HEK293 (cell line): ENCODE results near the gene DGKD.

ENCODE experiments used
- CTCF ChIA-PET: fragments of 350-600 bp; formaldehyde crosslinking; extraction: SDS; loops from one replicate; lab custom pipeline; 2021; ENCODE audit warnings: antibody characterized with exemption; lab: Yijun Ruan, JAX
- POLR2A ChIA-PET: fragments of 300-600 bp; formaldehyde crosslinking; extraction: SDS; loops from one replicate; lab custom pipeline; 2020; ENCODE audit warnings: antibody characterized with exemption, inconsistent platforms; lab: Yijun Ruan, JAX
- H3K27ac ChIP-seq: fragments of 200-500 bp; sonication (Bioruptor generic); 2 replicates; pipeline ENCODE4 v1.5.1; 2014; ENCODE audit warnings: low read depth, low read length, control low read depth, inconsistent platforms; ENCODE audit errors: extremely low read depth
- H3K36me3 ChIP-seq, 2 experiments: fragments of 200-500 bp in 1 of 2; sonication (Bioruptor generic) in 1 of 2; 1 replicate in 1 of 2; 2 replicates in 1 of 2; pipeline ENCODE4 v1.5.1; 2014 to 2017; ENCODE audit warnings: inconsistent platforms in 2 of 2, low read length in 2 of 2; ENCODE audit not compliant: control insufficient read depth in 2 of 2, insufficient read depth in 1 of 2
- H3K4me1 ChIP-seq: fragments of 200-500 bp; sonication (Bioruptor generic); 2 replicates; pipeline ENCODE4 v1.5.1; 2014; ENCODE audit warnings: mild to moderate bottlenecking, low read length, inconsistent platforms; ENCODE audit not compliant: control insufficient read depth, insufficient read depth
- H3K4me3 ChIP-seq: 2 replicates; pipeline ENCODE4 v1.5.1; 2011; ENCODE audit warnings: low read depth, mild to moderate bottlenecking, control low read depth, low read length, moderate library complexity
- H3K9me3 ChIP-seq: fragments of 200-500 bp; sonication (Bioruptor generic); 2 replicates; pipeline ENCODE4 v1.5.1; 2014; ENCODE audit warnings: low read depth, low read length, inconsistent platforms; ENCODE audit not compliant: control insufficient read depth, insufficient read depth
- GLIS2 ChIP-seq: fragments of 450-650 bp; formaldehyde crosslinking; IDR thresholded peaks from 2 replicates; pipeline ENCODE4 v1.5.1; 2016; ENCODE audit warnings: missing biosample characterization, missing genetic modification characterization
- KLF10 ChIP-seq: fragments of 450-650 bp; IDR thresholded peaks from 2 replicates; pipeline ENCODE4 v1.5.1; 2018; ENCODE audit warnings: missing biosample characterization, mild to moderate bottlenecking, missing genetic modification characterization
- PRDM1 ChIP-seq: fragments of 450-650 bp; formaldehyde crosslinking; IDR thresholded peaks from 2 replicates; pipeline ENCODE4; 2016; ENCODE audit warnings: missing biosample characterization, missing genetic modification characterization
- WT1 ChIP-seq: fragments of 450-650 bp; formaldehyde crosslinking; IDR thresholded peaks from 2 replicates; pipeline ENCODE4 v1.5.1; 2016; ENCODE audit warnings: missing biosample characterization, missing genetic modification characterization
- YY2 ChIP-seq: fragments of 450-650 bp; formaldehyde crosslinking; IDR thresholded peaks from 2 replicates; pipeline ENCODE4 v1.5.1; 2016; ENCODE audit warnings: missing biosample characterization, missing genetic modification characterization
- ZBTB1 ChIP-seq: fragments of 450-650 bp; formaldehyde crosslinking; IDR thresholded peaks from 2 replicates; pipeline ENCODE4 v1.5.1; 2016; ENCODE audit warnings: missing biosample characterization, missing genetic modification characterization
- ZFP41 ChIP-seq: fragments of 450-650 bp; formaldehyde crosslinking; IDR thresholded peaks from 2 replicates; pipeline ENCODE4 v1.5.1; 2016; ENCODE audit warnings: missing biosample characterization, missing genetic modification characterization, borderline replicate concordance
- ZNF324 ChIP-seq: fragments of 450-650 bp; formaldehyde crosslinking; IDR thresholded peaks from 2 replicates; pipeline ENCODE4 v1.5.1; 2016; ENCODE audit warnings: missing biosample characterization, missing genetic modification characterization
- ZNF37A ChIP-seq: fragments of 450-650 bp; IDR thresholded peaks from 2 replicates; pipeline ENCODE4 v1.5.1; 2018; ENCODE audit warnings: missing biosample characterization, missing genetic modification characterization
- ZNF394 ChIP-seq: fragments of 450-650 bp; formaldehyde crosslinking; IDR thresholded peaks from 2 replicates; pipeline ENCODE4 v1.5.1; 2016; ENCODE audit warnings: missing biosample characterization, missing genetic modification characterization, mild to moderate bottlenecking, moderate library complexity, borderline replicate concordance
- ZNF426 ChIP-seq: fragments of 450-650 bp; formaldehyde crosslinking; IDR thresholded peaks from 2 replicates; pipeline ENCODE4 v1.5.1; 2017; ENCODE audit warnings: missing biosample characterization, missing genetic modification characterization, mild to moderate bottlenecking, inconsistent platforms, moderate library complexity
- ZNF48 ChIP-seq: fragments of 450-650 bp; formaldehyde crosslinking; IDR thresholded peaks from 2 replicates; pipeline ENCODE4 v1.5.1; 2016; ENCODE audit warnings: missing biosample characterization, missing genetic modification characterization
- ZNF501 ChIP-seq: fragments of 450-650 bp; formaldehyde crosslinking; IDR thresholded peaks from 2 replicates; pipeline ENCODE4 v1.5.1; 2016; ENCODE audit warnings: missing biosample characterization, missing genetic modification characterization
- ZNF585B ChIP-seq: fragments of 450-650 bp; formaldehyde crosslinking; IDR thresholded peaks from 2 replicates; pipeline ENCODE4 v1.5.1; 2016; ENCODE audit warnings: missing biosample characterization, missing genetic modification characterization
- ZNF621 ChIP-seq: fragments of 450-650 bp; formaldehyde crosslinking; IDR thresholded peaks from 2 replicates; pipeline ENCODE4 v1.5.1; 2017; ENCODE audit warnings: missing biosample characterization, missing genetic modification characterization
- ZNF670 ChIP-seq: fragments of 450-650 bp; formaldehyde crosslinking; IDR thresholded peaks from 2 replicates; pipeline ENCODE4 v1.5.1; 2016; ENCODE audit warnings: missing biosample characterization, missing genetic modification characterization, low read depth
- ZNF768 ChIP-seq: fragments of 450-650 bp; formaldehyde crosslinking; IDR thresholded peaks from 2 replicates; pipeline ENCODE4 v1.5.1; 2018; ENCODE audit warnings: missing biosample characterization, mild to moderate bottlenecking, missing genetic modification characterization
- ZNF785 ChIP-seq: fragments of 450-650 bp; formaldehyde crosslinking; IDR thresholded peaks from 2 replicates; pipeline ENCODE4 v1.5.1; 2016; ENCODE audit warnings: missing biosample characterization, missing genetic modification characterization
- ZNF843 ChIP-seq: fragments of 450-650 bp; formaldehyde crosslinking; IDR thresholded peaks from 2 replicates; pipeline ENCODE4 v1.5.1; 2016; ENCODE audit warnings: missing biosample characterization, missing genetic modification characterization
- ZXDB ChIP-seq: fragments of 450-650 bp; formaldehyde crosslinking; IDR thresholded peaks from 2 replicates; pipeline ENCODE4 v1.5.1; 2016; ENCODE audit warnings: missing biosample characterization, missing genetic modification characterization
- TF ChIP-seq, protein P1 (sequence below): fragments of 450-650 bp; formaldehyde crosslinking; IDR thresholded peaks from 2 replicates; pipeline ENCODE4 v1.5.1; 2016; ENCODE audit warnings: missing biosample characterization, missing genetic modification characterization
- TF ChIP-seq, protein P2 (sequence below): IDR thresholded peaks from 2 replicates; pipeline ENCODE4 v1.6.1; 2011; ENCODE audit warnings: mild to moderate bottlenecking, low read depth, low read length, borderline replicate concordance
- TF ChIP-seq, protein P3 (sequence below): fragments of 450-650 bp; formaldehyde crosslinking; IDR thresholded peaks from 2 replicates; pipeline ENCODE4 v1.5.1; 2017; ENCODE audit warnings: missing biosample characterization, mild to moderate bottlenecking, missing genetic modification characterization, moderate library complexity
- TF ChIP-seq, protein P4 (sequence below): sonication (generic); formaldehyde crosslinking; IDR thresholded peaks from 2 replicates; pipeline ENCODE4 v1.8.1; 2022; ENCODE audit warnings: mild to moderate bottlenecking, moderate library complexity, missing genetic modification reagents

The DGKD gene

DNA sequence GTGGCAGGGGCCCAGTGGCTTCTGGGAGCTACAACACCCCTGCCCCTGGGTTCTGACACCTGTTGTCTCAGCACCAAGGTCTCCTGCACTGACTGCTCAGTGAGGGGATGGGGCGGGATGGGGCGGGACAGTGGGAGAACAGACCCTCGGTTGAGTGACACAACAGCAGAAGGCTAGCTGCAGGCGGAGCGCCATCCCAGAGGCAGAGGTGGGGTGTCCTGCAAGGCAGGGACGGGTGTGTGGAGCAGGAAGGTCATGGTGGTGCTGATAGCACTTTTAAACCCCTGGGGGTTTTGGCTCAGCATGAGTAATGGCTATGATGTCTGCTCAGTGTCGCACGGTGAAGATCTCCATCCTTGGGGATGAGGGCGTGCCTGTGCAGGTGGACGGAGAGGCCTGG, 105.1 kb downstream of the DGKD start:
- peaks cover 0 to 90% of the 10 kb centered on the region in 2 experiments; a peak in 2 of 3 replicates for H3K36me3 ChIP-seq
- no peaks in the 10 kb centered on the region for H3K4me1 ChIP-seq
- H3K9me3 ChIP-seq: no peaks in the 10 kb centered on the region
- H3K27ac ChIP-seq: no peak overlapping the region
- H3K4me3 ChIP-seq: no peak overlapping the region
- CTCF ChIA-PET: interaction anchor here (0.7 kb wide), 1 partner anchor 25 kb away, joined by 3 read pairs; no protein-coding TSS in a partner anchor
- POLR2A ChIA-PET: no interaction called here
- no peak for TF ChIP-seq YY2 (tag by site-specific recombination)
- TF ChIP-seq ZNF37A: no peak
- TF ChIP-seq ZNF670 (tag by site-specific recombination): no peak
- no peak for TF ChIP-seq ZBTB1 (tag by site-specific recombination)
- TF ChIP-seq KLF10 (tag by site-specific recombination): no peak
- no peak for TF ChIP-seq ZNF48 (tag by site-specific recombination)
- no peak for TF ChIP-seq ZNF585B (tag by site-specific recombination)

DNA sequence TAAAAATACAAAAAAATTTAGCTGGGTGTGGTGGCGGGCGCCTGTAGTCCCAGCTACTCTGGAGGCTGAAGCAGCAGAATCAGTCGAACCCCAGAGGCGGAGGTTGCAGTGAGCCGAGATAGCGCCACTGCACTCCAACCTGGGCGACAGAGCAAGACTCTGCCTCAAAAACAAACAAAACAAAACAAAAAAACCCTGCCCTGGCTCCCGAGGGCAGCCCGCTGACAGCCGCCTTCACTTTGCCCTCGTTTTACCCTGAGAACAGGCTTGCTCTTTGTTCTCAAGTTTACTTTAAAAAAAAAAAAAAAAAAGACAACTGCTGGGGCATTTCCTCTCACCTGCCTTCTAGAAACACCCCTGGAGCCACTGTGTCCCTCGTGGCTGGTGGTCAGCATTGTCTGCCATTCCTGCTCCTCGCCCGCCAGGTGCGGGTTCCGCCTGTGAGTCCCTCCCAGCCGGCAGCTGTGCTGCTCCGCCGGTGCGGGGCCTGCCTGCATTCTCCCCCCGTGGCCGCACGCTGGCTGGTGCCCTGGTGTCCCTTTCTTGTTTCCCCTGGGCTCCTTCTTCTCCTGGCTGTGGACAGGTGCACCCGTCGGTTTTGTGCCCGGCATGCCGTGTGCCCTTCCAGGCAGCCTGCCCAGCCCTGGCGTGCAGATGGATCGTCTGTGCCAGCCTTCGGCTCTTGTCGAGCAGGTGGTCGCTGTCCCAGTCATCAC, 106.6 kb downstream of the DGKD start:
- no peaks in the 10 kb centered on the region for H3K4me1 ChIP-seq
- peaks cover 0 to 85% of the 10 kb centered on the region in 2 experiments; a peak in 2 of 3 replicates for H3K36me3 ChIP-seq
- H3K27ac ChIP-seq: no peak overlapping the region
- ChIA-PET POLR2A (no interaction called here), CTCF (interaction anchor here (0.7 kb wide), 2 partner anchors 13 to 56 kb away, joined by 3 read pairs; no protein-coding TSS in a partner anchor)
- TF ChIP-seq ZNF621 (tag by site-specific recombination): no peak
- TF ChIP-seq ZFP41 (tag by site-specific recombination): no peak
- TF ChIP-seq ZNF324 (tag by site-specific recombination): no peak
- no peak for TF ChIP-seq ZNF843 (tag by site-specific recombination)
- no peak for TF ChIP-seq ZNF394 (tag by site-specific recombination)
- TF ChIP-seq ZNF501: no peak
- TF ChIP-seq, protein P1, sequence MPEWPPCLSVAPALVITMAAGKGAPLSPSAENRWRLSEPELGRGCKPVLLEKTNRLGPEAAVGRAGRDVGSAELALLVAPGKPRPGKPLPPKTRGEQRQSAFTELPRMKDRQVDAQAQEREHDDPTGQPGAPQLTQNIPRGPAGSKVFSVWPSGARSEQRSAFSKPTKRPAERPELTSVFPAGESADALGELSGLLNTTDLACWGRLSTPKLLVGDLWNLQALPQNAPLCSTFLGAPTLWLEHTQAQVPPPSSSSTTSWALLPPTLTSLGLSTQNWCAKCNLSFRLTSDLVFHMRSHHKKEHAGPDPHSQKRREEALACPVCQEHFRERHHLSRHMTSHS (tag by site-specific recombination): no peak
- no peak for TF ChIP-seq ZNF785 (tag by site-specific recombination)
- no peak for TF ChIP-seq ZXDB (tag by site-specific recombination)
- TF ChIP-seq PRDM1: no peak
- TF ChIP-seq, protein P2, sequence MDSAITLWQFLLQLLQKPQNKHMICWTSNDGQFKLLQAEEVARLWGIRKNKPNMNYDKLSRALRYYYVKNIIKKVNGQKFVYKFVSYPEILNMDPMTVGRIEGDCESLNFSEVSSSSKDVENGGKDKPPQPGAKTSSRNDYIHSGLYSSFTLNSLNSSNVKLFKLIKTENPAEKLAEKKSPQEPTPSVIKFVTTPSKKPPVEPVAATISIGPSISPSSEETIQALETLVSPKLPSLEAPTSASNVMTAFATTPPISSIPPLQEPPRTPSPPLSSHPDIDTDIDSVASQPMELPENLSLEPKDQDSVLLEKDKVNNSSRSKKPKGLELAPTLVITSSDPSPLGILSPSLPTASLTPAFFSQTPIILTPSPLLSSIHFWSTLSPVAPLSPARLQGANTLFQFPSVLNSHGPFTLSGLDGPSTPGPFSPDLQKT: no peak
- TF ChIP-seq GLIS2 (tag by site-specific recombination): no peak
- TF ChIP-seq ZNF426: no peak
- no peak for TF ChIP-seq ZNF670 (tag by site-specific recombination)
- no peak for TF ChIP-seq ZNF768 (tag by site-specific recombination)
- TF ChIP-seq WT1 (tag by site-specific recombination): no peak
- TF ChIP-seq, protein P3, sequence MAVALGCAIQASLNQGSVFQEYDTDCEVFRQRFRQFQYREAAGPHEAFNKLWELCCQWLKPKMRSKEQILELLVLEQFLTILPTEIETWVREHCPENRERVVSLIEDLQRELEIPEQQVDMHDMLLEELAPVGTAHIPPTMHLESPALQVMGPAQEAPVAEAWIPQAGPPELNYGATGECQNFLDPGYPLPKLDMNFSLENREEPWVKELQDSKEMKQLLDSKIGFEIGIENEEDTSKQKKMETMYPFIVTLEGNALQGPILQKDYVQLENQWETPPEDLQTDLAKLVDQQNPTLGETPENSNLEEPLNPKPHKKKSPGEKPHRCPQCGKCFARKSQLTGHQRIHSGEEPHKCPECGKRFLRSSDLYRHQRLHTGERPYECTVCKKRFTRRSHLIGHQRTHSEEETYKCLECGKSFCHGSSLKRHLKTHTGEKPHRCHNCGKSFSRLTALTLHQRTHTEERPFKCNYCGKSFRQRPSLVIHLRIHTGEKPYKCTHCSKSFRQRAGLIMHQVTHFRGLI: no peak
- TF ChIP-seq, protein P4, sequence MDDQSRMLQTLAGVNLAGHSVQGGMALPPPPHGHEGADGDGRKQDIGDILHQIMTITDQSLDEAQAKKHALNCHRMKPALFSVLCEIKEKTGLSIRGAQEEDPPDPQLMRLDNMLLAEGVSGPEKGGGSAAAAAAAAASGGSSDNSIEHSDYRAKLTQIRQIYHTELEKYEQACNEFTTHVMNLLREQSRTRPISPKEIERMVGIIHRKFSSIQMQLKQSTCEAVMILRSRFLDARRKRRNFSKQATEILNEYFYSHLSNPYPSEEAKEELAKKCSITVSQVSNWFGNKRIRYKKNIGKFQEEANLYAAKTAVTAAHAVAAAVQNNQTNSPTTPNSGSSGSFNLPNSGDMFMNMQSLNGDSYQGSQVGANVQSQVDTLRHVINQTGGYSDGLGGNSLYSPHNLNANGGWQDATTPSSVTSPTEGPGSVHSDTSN: no peak
- H3K9me3 ChIP-seq: no peaks in the 10 kb centered on the region
- H3K4me3 ChIP-seq: no peak overlapping the region
